Activated CD8-positive, alpha-beta T cell treated with anti-CD3 and anti-CD28 coated beads, Interleukin-2, amount 10 ng/mL, durations not matched to agents 7 days and 5 days (primary cell): ENCODE data around the gene RORC. TPM values are rescaled to one million over a fixed set of nuclear protein-coding genes. Genes with fewer than 3 reads are reported as not detected.

Experiments used
- ATAC-seq: fragments of 150-1000 bp; cut with Tn5 transposase; one replicate; pipeline ENCODE4 v1.10.0; 2021; ENCODE audit warnings: moderate library complexity
- CTCF ChIA-PET: fragments of 350-600 bp; sonication (Branson Sonifier 250); formaldehyde crosslinking; loops from one replicate; lab custom pipeline; 2021; ENCODE audit warnings: antibody characterized with exemption; lab: Charles Lee
- POLR2A ChIA-PET: fragments of 350-600 bp; sonication (Branson Sonifier 250); formaldehyde crosslinking; loops from one replicate; lab custom pipeline; 2021; ENCODE audit warnings: antibody characterized with exemption; lab: Charles Lee
- DNase-seq: peaks from one replicate; pipeline ENCODE4 v3.0.0-alpha.2; 2020
- H3K27ac Mint-ChIP-seq: one replicate; pipeline ENCODE4 v1.8.0; 2021; ENCODE audit warnings: mild to moderate bottlenecking, mixed read lengths
- H3K27me3 Mint-ChIP-seq: one replicate; pipeline ENCODE4 v1.8.0; 2021; ENCODE audit warnings: low read depth, mixed read lengths
- H3K36me3 Mint-ChIP-seq: one replicate; pipeline ENCODE4 v1.8.0; 2021; ENCODE audit warnings: low read depth, mixed read lengths
- H3K4me1 Mint-ChIP-seq: one replicate; pipeline ENCODE4 v1.8.0; 2021; ENCODE audit warnings: low read depth, mixed read lengths
- H3K4me3 Mint-ChIP-seq: one replicate; pipeline ENCODE4 v1.8.0; 2021; ENCODE audit warnings: mild to moderate bottlenecking, mixed read lengths
- H3K9me3 Mint-ChIP-seq: one replicate; pipeline ENCODE4 v1.8.0; 2022; ENCODE audit warnings: mixed read lengths; ENCODE audit not compliant: insufficient read depth
- total RNA-seq, 2 experiments: library from RNA; stranded (reverse); gene quantifications; one replicate each; pipeline ENCODE4 v1.2.3, GENCODE V29; 2021

RORC gene
- total RNA-seq, 2 experiments from 2014 or later: 2.4 to 2.7 TPM

GRCh38 chr1:151835596-151835995 lies 4.0 kb upstream of the RORC start:
- CTCF ChIA-PET: interaction anchor here (0.7 to 2.1 kb wide), 24 partner anchors 8 to 391 kb away, joined by 3 to 14 read pairs (median 8); partner anchors contain the start of genes MRPL9, TDRKH and TUFT1
- H3K4me3 Mint-ChIP-seq: no peak overlapping the region
- POLR2A ChIA-PET: no interaction called here
- ATAC-seq (no peak), DNase-seq (no peak)
- H3K36me3 Mint-ChIP-seq: no peaks in the 10 kb centered on the region
- H3K27me3 Mint-ChIP-seq: peaks cover 3% of the 10 kb centered on the region
- no peaks in the 10 kb centered on the region for H3K9me3 Mint-ChIP-seq
- peaks cover 78% of the 10 kb centered on the region for H3K4me1 Mint-ChIP-seq
- H3K27ac Mint-ChIP-seq: no peak overlapping the region

- no peaks in the 10 kb centered on the region for H3K9me3 Mint-ChIP-seq
- DNase-seq (no peak), ATAC-seq (no peak)
- ChIA-PET CTCF (interaction anchor here (1.2 to 2.0 kb wide), 5 partner anchors 71 to 390 kb away, joined by 6 to 12 read pairs (median 7); partner anchors contain the start of gene MRPL9), POLR2A (interaction anchor here (1.0 to 1.2 kb wide), 2 partner anchors 13 to 71 kb away, joined by 3 read pairs; partner anchors contain the start of gene MRPL9)
- peaks cover 3% of the 10 kb centered on the region for H3K27me3 Mint-ChIP-seq
- H3K4me3 Mint-ChIP-seq: no peak overlapping the region
- no peak overlapping the region for H3K27ac Mint-ChIP-seq
- peaks cover 79% of the 10 kb centered on the region for H3K4me1 Mint-ChIP-seq
- H3K36me3 Mint-ChIP-seq: no peaks in the 10 kb centered on the region
Measured at GRCh38 chr1:151834239-151834638, 2.6 kb upstream of the RORC start.

GRCh38 chr1:151833172-151833900 lies 1.7 kb upstream of the RORC start:
- H3K9me3 Mint-ChIP-seq: no peaks in the 10 kb centered on the region
- peaks cover 83% of the 10 kb centered on the region for H3K4me1 Mint-ChIP-seq
- H3K36me3 Mint-ChIP-seq: no peaks in the 10 kb centered on the region
- no peak overlapping the region for H3K27ac Mint-ChIP-seq
- DNase-seq: no peak
- CTCF ChIA-PET: interaction anchor here (0.7 to 2.0 kb wide), 4 partner anchors 70 to 240 kb away, joined by 3 to 12 read pairs (median 6); partner anchors contain the start of gene MRPL9
- POLR2A ChIA-PET: no interaction called here
- H3K27me3 Mint-ChIP-seq: peaks cover 3% of the 10 kb centered on the region
- H3K4me3 Mint-ChIP-seq: no peak overlapping the region
- ATAC-seq: no peak

GRCh38 chr1:151832318-151832980 lies 847 bp upstream of the RORC start:
- DNase-seq (no peak), ATAC-seq (no peak)
- no peak overlapping the region for H3K4me3 Mint-ChIP-seq
- peaks cover 85% of the 10 kb centered on the region for H3K4me1 Mint-ChIP-seq
- H3K27me3 Mint-ChIP-seq: no peaks in the 10 kb centered on the region
- ChIA-PET POLR2A (no interaction called here), CTCF (interaction anchor here (0.7 kb wide), 1 partner anchor 239 kb away, joined by 3 read pairs; no protein-coding TSS in a partner anchor)
- H3K36me3 Mint-ChIP-seq: no peaks in the 10 kb centered on the region
- H3K9me3 Mint-ChIP-seq: no peaks in the 10 kb centered on the region
- peak overlapping the region; percentile 20 for H3K27ac Mint-ChIP-seq

- H3K4me3 Mint-ChIP-seq: no peak overlapping the region
- no peak for ATAC-seq
Measured at GRCh38 chr1:151831256-151831591, 378 bp downstream of the RORC start.

GRCh38 chr1:151830055-151830454 lies 1.5 kb downstream of the RORC start:
- Mint-ChIP-seq H3K4me1 (peaks cover 77% of the 10 kb centered on the region), H3K36me3 (no peaks in the 10 kb centered on the region), H3K27me3 (peaks cover under 1% of the 10 kb centered on the region), H3K9me3 (no peaks in the 10 kb centered on the region), H3K27ac (peak overlapping the region; percentile 76), H3K4me3 (no peak overlapping the region)
- ATAC-seq (no peak), DNase-seq (no peak)
- CTCF ChIA-PET: interaction anchor here (0.6 to 1.5 kb wide), 6 partner anchors 10 to 67 kb away, joined by 3 to 7 read pairs (median 4); partner anchors contain the start of genes C2CD4D, MRPL9 and TDRKH
- POLR2A ChIA-PET: interaction anchor here (4.0 kb wide), 1 partner anchor 9 kb away, joined by 17 read pairs; the partner anchor contains the start of gene C2CD4D

More at GRCh38 chr1:151831256-151831591, 378 bp downstream of the RORC start:
- Mint-ChIP-seq H3K36me3 (no peaks in the 10 kb centered on the region), H3K27me3 (no peaks in the 10 kb centered on the region), H3K4me1 (peaks cover 80% of the 10 kb centered on the region), H3K27ac (peak overlapping the region; percentile 66), H3K9me3 (no peaks in the 10 kb centered on the region)
- ChIA-PET POLR2A (interaction anchor here (0.8 to 4.0 kb wide), 3 partner anchors 8 to 68 kb away, joined by 3 to 17 read pairs (median 3); partner anchors contain the start of genes C2CD4D and MRPL9), CTCF (interaction anchor here (1.0 to 1.5 kb wide), 4 partner anchors 9 to 74 kb away, joined by 3 to 7 read pairs (median 5); partner anchors contain the start of genes C2CD4D and TDRKH)
- DNase-seq: no peak

- no peak for ATAC-seq
- peak overlapping the region; percentile 4 for H3K4me3 Mint-ChIP-seq
- CTCF ChIA-PET: interaction anchor here (0.9 to 1.4 kb wide), 3 partner anchors 23 to 95 kb away, joined by 3 to 4 read pairs (median 4); partner anchors contain the start of gene MRPL9
Measured at GRCh38 chr1:151829352-151830046, 2.1 kb downstream of the RORC start.

GRCh38 chr1:151828921-151829320 lies 2.7 kb downstream of the RORC start:
- peaks cover 66% of the 10 kb centered on the region for H3K4me1 Mint-ChIP-seq

More at GRCh38 chr1:151829352-151830046, 2.1 kb downstream of the RORC start:
- POLR2A ChIA-PET: interaction anchor here (0.7 to 4.0 kb wide), 2 partner anchors 10 to 117 kb away, joined by 3 to 17 read pairs; partner anchors contain the start of gene C2CD4D
- Mint-ChIP-seq H3K4me1 (peaks cover 72% of the 10 kb centered on the region), H3K36me3 (no peaks in the 10 kb centered on the region), H3K27me3 (peaks cover 2% of the 10 kb centered on the region), H3K9me3 (no peaks in the 10 kb centered on the region), H3K27ac (peak overlapping the region; percentile 76)
- DNase-seq: no peak

GRCh38 chr1:151827853-151828252 lies 3.7 kb downstream of the RORC start:
- DNase-seq (no peak), ATAC-seq (no peak)
- Mint-ChIP-seq H3K27ac (peak overlapping the region; percentile 58), H3K9me3 (no peaks in the 10 kb centered on the region), H3K36me3 (no peaks in the 10 kb centered on the region), H3K4me1 (peaks cover 57% of the 10 kb centered on the region), H3K27me3 (peaks cover 2% of the 10 kb centered on the region), H3K4me3 (peak overlapping the region; percentile 15)
- ChIA-PET CTCF (interaction anchor here (1.1 to 1.6 kb wide), 2 partner anchors 8 to 107 kb away, joined by 3 to 10 read pairs; partner anchors contain the start of gene RIIAD1), POLR2A (interaction anchor here (0.6 to 4.0 kb wide), 3 partner anchors 12 to 368 kb away, joined by 3 to 17 read pairs (median 3); partner anchors contain the start of genes C2CD4D and POGZ)

More at GRCh38 chr1:151828921-151829320, 2.7 kb downstream of the RORC start:
- Mint-ChIP-seq H3K36me3 (no peaks in the 10 kb centered on the region), H3K4me3 (peak overlapping the region; percentile 15), H3K9me3 (no peaks in the 10 kb centered on the region), H3K27me3 (peaks cover 2% of the 10 kb centered on the region), H3K27ac (peak overlapping the region; percentile 76)
- ChIA-PET CTCF (interaction anchor here (1.1 to 1.6 kb wide), 3 partner anchors 7 to 108 kb away, joined by 3 to 10 read pairs (median 4); partner anchors contain the start of gene RIIAD1), POLR2A (interaction anchor here (0.7 to 4.0 kb wide), 2 partner anchors 10 to 116 kb away, joined by 3 to 17 read pairs; partner anchors contain the start of gene C2CD4D)
- DNase-seq: no peak
- ATAC-seq: peak; percentile 7

GRCh38 chr1:151825751-151826660 lies 5.6 kb downstream of the RORC start:
- ChIA-PET POLR2A (no interaction called here), CTCF (interaction anchor here (0.8 to 1.0 kb wide), 2 partner anchors 10 to 105 kb away, joined by 3 to 4 read pairs; no protein-coding TSS in a partner anchor)
- Mint-ChIP-seq H3K27ac (no peak overlapping the region), H3K4me3 (peak overlapping the region; percentile 12), H3K27me3 (peaks cover 2% of the 10 kb centered on the region), H3K9me3 (no peaks in the 10 kb centered on the region), H3K36me3 (no peaks in the 10 kb centered on the region), H3K4me1 (peaks cover 60% of the 10 kb centered on the region)
- ATAC-seq (no peak), DNase-seq (no peak)
